GM21447 (cell line): Measurements from ENCODE around the gene PARP8.
"Not testable (repeated sequence)": the region's sequence is repeated elsewhere in the genome, so short reads cannot be mapped to it uniquely, and the experiment has no call there.

ENCODE experiments used
- ATAC-seq: cut with Tn5 transposase; IDR thresholded peaks from one replicate; pipeline ENCODE4 v1.9.1; 2021; ENCODE audit not compliant: unreplicated experiment

The PARP8 gene

GRCh38 chr5:50770441-50770840 lies 104.0 kb downstream of the PARP8 start:
- ATAC-seq = no peak

GRCh38 chr5:50774446-50775175 lies 108.2 kb downstream of the PARP8 start:
- not testable (repeated sequence) for ATAC-seq

GRCh38 chr5:50786073-50786472 lies 119.6 kb downstream of the PARP8 start:
- no peak for ATAC-seq

GRCh38 chr5:50791813-50792212 lies 125.4 kb downstream of the PARP8 start:
- no peak for ATAC-seq

- ATAC-seq = no peak
These were observed 126.4 kb downstream of the PARP8 start for GRCh38 chr5:50792843-50793242.

GRCh38 chr5:50794812-50795211 lies 128.4 kb downstream of the PARP8 start:
- no peak for ATAC-seq

GRCh38 chr5:50798002-50798401 lies 131.6 kb downstream of the PARP8 start:
- ATAC-seq = no peak

- no peak for ATAC-seq
These were observed 133.2 kb downstream of the PARP8 start for GRCh38 chr5:50799596-50799995.

GRCh38 chr5:50800410-50800809 lies 134.0 kb downstream of the PARP8 start:
- no peak for ATAC-seq

GRCh38 chr5:50807661-50808060 lies 141.2 kb downstream of the PARP8 start:
- no peak for ATAC-seq

GRCh38 chr5:50808406-50808805 lies 142.0 kb downstream of the PARP8 start:
- no peak for ATAC-seq

- not testable (repeated sequence) for ATAC-seq
These were observed 145.3 kb downstream of the PARP8 start for GRCh38 chr5:50811746-50812145.

- ATAC-seq = no peak
These were observed 147.3 kb downstream of the PARP8 start for GRCh38 chr5:50813691-50814090.

- no peak for ATAC-seq
These were observed 148.1 kb downstream of the PARP8 start for GRCh38 chr5:50814556-50814955.

GRCh38 chr5:50822046-50822445 lies 155.6 kb downstream of the PARP8 start:
- ATAC-seq = no peak

GRCh38 chr5:50822761-50823160 lies 156.3 kb downstream of the PARP8 start:
- ATAC-seq = no peak

GRCh38 chr5:50823568-50823967 lies 157.1 kb downstream of the PARP8 start:
- ATAC-seq = no peak

- ATAC-seq = no peak
These were observed 157.7 kb downstream of the PARP8 start for GRCh38 chr5:50824109-50824508.

GRCh38 chr5:50827516-50828247 lies 161.2 kb downstream of the PARP8 start:
- no peak for ATAC-seq

GRCh38 chr5:50829023-50829422 lies 162.6 kb downstream of the PARP8 start:
- ATAC-seq = no peak

- ATAC-seq = no peak
These were observed 166.3 kb downstream of the PARP8 start for GRCh38 chr5:50832657-50833284.

- no peak for ATAC-seq
These were observed 169.9 kb downstream of the PARP8 start for GRCh38 chr5:50836356-50836755.
